H1 (cell line): Measurements from ENCODE around the gene CFAP74. TPM values are rescaled to one million over a fixed set of nuclear protein-coding genes. Genes with fewer than 3 reads are reported as not detected.
A peak's percentile ranks its signal among the peaks of the same experiment; 100 is the strongest.

Experiments
- CTCF ChIA-PET: fragments of 300-600 bp; sonication (Branson Sonifier 250); formaldehyde crosslinking; loops from one replicate; lab custom pipeline; 2021; ENCODE audit not compliant: partially characterized antibody; lab: Charles Lee
- POLR2A ChIA-PET: fragments of 300-600 bp; sonication (Branson Sonifier 250); formaldehyde crosslinking; loops from one replicate; lab custom pipeline; 2021; ENCODE audit warnings: inconsistent platforms; ENCODE audit not compliant: partially characterized antibody; lab: Charles Lee
- DNase-seq, 2 experiments: peaks; one replicate each; pipeline versions ENCODE4 v3.0.0 to v3.0.0-alpha.2; 2010 to 2022; ENCODE audit warnings: low spot score in 2 of 2, low read depth in 1 of 2, mixed read lengths in 1 of 2
- FAIRE-seq: peaks from 2 replicates; lab custom pipeline; 2011; peaks lifted over from hg19 to GRCh38; lab: Jason Lieb, UNC
- H2AFZ ChIP-seq: 2 replicates; pipeline ENCODE4 v1.8.1; 2012; ENCODE audit warnings: low read length, inconsistent platforms
- H2AK5ac ChIP-seq: 2 replicates; pipeline ENCODE4 v1.6.1; 2013; ENCODE audit warnings: low read depth, low read length
- H2BK120ac ChIP-seq: replicated peaks from 2 replicates; pipeline ENCODE3; 2013; ENCODE audit warnings: low read depth, low read length, inconsistent platforms
- H2BK12ac ChIP-seq: 2 replicates; pipeline ENCODE4 v1.6.1; 2013; ENCODE audit warnings: low read depth, low read length
- H2BK15ac ChIP-seq: 2 replicates; pipeline ENCODE4 v1.6.1; 2013; ENCODE audit warnings: low read length
- H2BK20ac ChIP-seq: 2 replicates; pipeline ENCODE4 v1.6.1; 2013; ENCODE audit warnings: low read length
- H2BK5ac ChIP-seq: 2 replicates; pipeline ENCODE4 v1.6.1; 2013; ENCODE audit warnings: low read depth, low read length
- H3K14ac ChIP-seq: 2 replicates; pipeline ENCODE4 v1.6.1; 2013; ENCODE audit warnings: inconsistent platforms; ENCODE audit not compliant: insufficient read length
- H3K18ac ChIP-seq: 2 replicates; pipeline ENCODE4 v1.6.1; 2013; ENCODE audit warnings: low read length; ENCODE audit errors: extremely low read depth
- H3K23ac ChIP-seq: 2 replicates; pipeline ENCODE4 v1.6.1; 2013; ENCODE audit warnings: inconsistent platforms; ENCODE audit not compliant: insufficient read length
- H3K23me2 ChIP-seq: 2 replicates; pipeline ENCODE4 v1.6.1; 2013; ENCODE audit warnings: low read depth, low read length
- H3K27ac ChIP-seq: 2 replicates; pipeline ENCODE4 v1.6.1; 2011; ENCODE audit warnings: low read depth, low read length, inconsistent platforms
- H3K27me3 ChIP-seq, 4 experiments: replicated peaks in 1 of 4; 1 replicate in 1 of 4; 2 replicates in 3 of 4; pipeline versions ENCODE4 v1.6.1 to v1.8.1; 2011 to 2013; ENCODE audit warnings: low read length in 3 of 4, mild to moderate bottlenecking in 3 of 4, inconsistent platforms in 2 of 4, mixed read lengths in 2 of 4, moderate library complexity in 1 of 4; ENCODE audit not compliant: control insufficient read depth in 3 of 4, insufficient read depth in 3 of 4; ENCODE audit errors: extremely low read depth in 1 of 4
- H3K36me3 ChIP-seq, 4 experiments: 2 replicates each; pipeline versions ENCODE4 v1.6.1 to v1.8.1; 2011 to 2013; ENCODE audit warnings: mild to moderate bottlenecking in 4 of 4, low read length in 3 of 4, moderate library complexity in 2 of 4, control low read depth in 1 of 4, inconsistent platforms in 1 of 4; ENCODE audit not compliant: insufficient read depth in 4 of 4, control insufficient read depth in 2 of 4
- H3K4ac ChIP-seq: replicated peaks from 2 replicates; pipeline ENCODE3; 2013; ENCODE audit warnings: low read length, low read depth, mixed read lengths, inconsistent platforms; ENCODE audit not compliant: insufficient read length
- H3K4me1 ChIP-seq, 4 experiments: replicated peaks in 1 of 4; 1 replicate in 1 of 4; 2 replicates in 3 of 4; pipeline versions ENCODE4 v1.6.1 to v1.8.1; 2011 to 2013; ENCODE audit warnings: low read length in 3 of 4, inconsistent platforms in 2 of 4, mixed read lengths in 1 of 4; ENCODE audit not compliant: insufficient read depth in 4 of 4, control insufficient read depth in 3 of 4
- H3K4me2 ChIP-seq, 2 experiments: 2 replicates each; pipeline versions ENCODE4 v1.6.1 to v1.8.1; 2011 to 2013; ENCODE audit warnings: low read depth in 2 of 2, low read length in 2 of 2, control low read depth in 1 of 2, inconsistent platforms in 1 of 2, mild to moderate bottlenecking in 1 of 2; ENCODE audit not compliant: insufficient read depth in 1 of 2
- H3K4me3 ChIP-seq, 4 experiments: fragments of 200-600, 300-600 bp in 1 of 4; sonication (generic), shearing (Covaris generic), sonication (Bioruptor Twin) in 1 of 4; 2 replicates each; pipeline versions ENCODE4 v1.5.1 to v1.8.1; 2011 to 2016; ENCODE audit warnings: low read length in 4 of 4, low read depth in 3 of 4, control low read depth in 2 of 4, inconsistent platforms in 2 of 4, mild to moderate bottlenecking in 2 of 4, mixed read lengths in 1 of 4, moderate library complexity in 1 of 4; ENCODE audit not compliant: insufficient read depth in 2 of 4; ENCODE audit errors: extremely low read depth in 1 of 4
- H3K56ac ChIP-seq: replicated peaks from 2 replicates; pipeline ENCODE3; 2013; ENCODE audit warnings: low read depth, mild to moderate bottlenecking, mixed read lengths, low read length, inconsistent platforms; ENCODE audit not compliant: insufficient read length
- H3K79me1 ChIP-seq: 2 replicates; pipeline ENCODE4 v1.6.1; 2013; ENCODE audit warnings: low read depth, low read length, control low read depth
- H3K79me2 ChIP-seq, 2 experiments: 2 replicates each; pipeline versions ENCODE4 v1.6.1 to v1.8.1; 2012 to 2013; ENCODE audit warnings: low read length in 2 of 2, mild to moderate bottlenecking in 2 of 2, inconsistent platforms in 1 of 2; ENCODE audit not compliant: insufficient read depth in 2 of 2, control insufficient read depth in 1 of 2
- H3K9ac ChIP-seq, 4 experiments: replicated peaks in 1 of 4; 1 replicate in 1 of 4; 2 replicates in 3 of 4; pipeline versions ENCODE4 v1.6.1 to v1.8.1; 2011 to 2013; ENCODE audit warnings: low read depth in 3 of 4, low read length in 3 of 4, control low read depth in 2 of 4, mild to moderate bottlenecking in 2 of 4, moderate library complexity in 2 of 4, inconsistent platforms in 1 of 4; ENCODE audit errors: extremely low read depth in 1 of 4
- H3K9me3 ChIP-seq, 2 experiments: 2 replicates each; pipeline versions ENCODE4 v1.6.1 to v1.8.1; 2012 to 2013; ENCODE audit warnings: mild to moderate bottlenecking in 2 of 2, moderate library complexity in 2 of 2, control low read depth in 1 of 2, inconsistent platforms in 1 of 2, low read depth in 1 of 2, low read length in 1 of 2, mixed read lengths in 1 of 2; ENCODE audit not compliant: insufficient read depth in 2 of 2
- H4K20me1 ChIP-seq, 2 experiments: replicated peaks in 1 of 2; 2 replicates each; pipeline versions ENCODE3 to v1.8.1; 2011 to 2013; ENCODE audit warnings: inconsistent platforms in 2 of 2, low read length in 2 of 2, mild to moderate bottlenecking in 1 of 2; ENCODE audit not compliant: insufficient read depth in 2 of 2, control insufficient read depth in 1 of 2
- H4K5ac ChIP-seq: 2 replicates; pipeline ENCODE4 v1.6.1; 2013; ENCODE audit warnings: low read length, low read depth, mixed read lengths, inconsistent platforms; ENCODE audit not compliant: insufficient read length
- H4K8ac ChIP-seq: 2 replicates; pipeline ENCODE4 v1.8.0; 2013; ENCODE audit warnings: mild to moderate bottlenecking, moderate library complexity, low read length, inconsistent platforms; ENCODE audit not compliant: insufficient read depth; ENCODE audit errors: extremely low read depth
- H4K91ac ChIP-seq: replicated peaks from 2 replicates; pipeline ENCODE3; 2013; ENCODE audit warnings: low read length, mixed read lengths, inconsistent platforms; ENCODE audit not compliant: insufficient read length
- CEBPB ChIP-seq: IDR thresholded peaks from 2 replicates; pipeline ENCODE4 v1.6.1; 2012; ENCODE audit warnings: low read depth, low read length
- CHD1 ChIP-seq: IDR thresholded peaks from 2 replicates; pipeline ENCODE4 v1.6.1; 2012; ENCODE audit warnings: low read depth, low read length, improper control_type of control experiment
- CTCF ChIP-seq, 3 experiments: IDR thresholded peaks; 1 replicate in 2 of 3; 2 replicates in 1 of 3; pipeline versions ENCODE4 v1.5.1 to v1.6.1; 2011; ENCODE audit warnings: low read length in 3 of 3, mild to moderate bottlenecking in 3 of 3, inconsistent platforms in 2 of 3, low read depth in 1 of 3, moderate library complexity in 1 of 3; ENCODE audit not compliant: insufficient read depth in 1 of 3; ENCODE audit errors: control extremely low read depth in 1 of 3
- E2F6 ChIP-seq: IDR thresholded peaks from 2 replicates; pipeline ENCODE4 v1.6.1; 2012; ENCODE audit warnings: inconsistent platforms
- NANOG ChIP-seq: IDR thresholded peaks from 2 replicates; pipeline ENCODE4 v1.6.1; 2011; ENCODE audit warnings: low read length, low read depth, mild to moderate bottlenecking, inconsistent platforms; ENCODE audit not compliant: insufficient read depth, poor library complexity, severe bottlenecking
- POLR2A ChIP-seq, 2 experiments: IDR thresholded peaks; 1 replicate in 1 of 2; 2 replicates in 1 of 2; pipeline ENCODE4 v1.6.1; 2011; ENCODE audit warnings: low read depth in 2 of 2, low read length in 2 of 2, mild to moderate bottlenecking in 2 of 2; ENCODE audit errors: control extremely low read depth in 1 of 2
- POLR2AphosphoS5 ChIP-seq: IDR thresholded peaks from 2 replicates; pipeline ENCODE4 v1.6.1; 2011; ENCODE audit warnings: low read depth, low read length
- SIRT6 ChIP-seq: IDR thresholded peaks from one replicate; pipeline ENCODE4 v1.7.1; 2012; ENCODE audit warnings: low read length, inconsistent platforms
- SP2 ChIP-seq: IDR thresholded peaks from 2 replicates; pipeline ENCODE4 v1.6.1; 2012; ENCODE audit warnings: mild to moderate bottlenecking, low read length, inconsistent platforms
- SP4 ChIP-seq: IDR thresholded peaks from 2 replicates; pipeline ENCODE4 v1.6.1; 2012; ENCODE audit warnings: low read length, inconsistent platforms
- WGBS, 2 experiments: shearing (Covaris generic) in 1 of 2; methylation state at CpG; one replicate each; pipeline versions ENCODE4 v1.1.6 to v1.1.7; 2013 to 2015; ENCODE audit warnings: low lambda C conversion rate in 2 of 2, mixed read lengths in 2 of 2, inconsistent platforms in 1 of 2, low coverage in 1 of 2, missing lambda C conversion rate in 1 of 2; ENCODE audit not compliant: insufficient replicate concordance in 2 of 2, insufficient coverage in 1 of 2, insufficient read length in 1 of 2; ENCODE audit errors: extremely low coverage in 1 of 2, missing lambda C conversion rate in 1 of 2; 5-methylcytosine and 5-hydroxymethylcytosine counted together
- polyA plus RNA-seq, 7 experiments: library from polyadenylated mRNA; depleted of rRNA in 3 of 7; stranded (reverse) in 5 of 7; unstranded in 2 of 7; fragments of >200 nt in 5 of 7; fragments of 200-250 nt in 2 of 7; gene quantifications; 1 replicate in 5 of 7; 2 replicates in 1 of 7; 4 replicates in 1 of 7; pipeline versions ENCODE4 v1.2.1 to v1.2.3, GENCODE V29; 2011 to 2013; ENCODE audit warnings: missing spikeins in 2 of 7, mixed read lengths in 2 of 7
- total RNA-seq: library from RNA; stranded (reverse); fragmentation: NEBNext Ultra II Directional; extraction: Animal tissue kit (Norgen Biotek cat#: 25700); gene quantifications from 2 replicates; pipeline ENCODE4 v1.2.1, GENCODE V29; 2021
- TF ChIP-seq, protein P1 (sequence below): IDR thresholded peaks from 2 replicates; pipeline ENCODE4 v1.6.1; 2011; ENCODE audit warnings: low read depth, mild to moderate bottlenecking, low read length; ENCODE audit not compliant: insufficient read depth

Gene CFAP74
- total and polyA plus RNA-seq, 2 of the 8 experiments (the other 6 are each of a cell fraction or from before 2014, with no cell fraction given), result 0.09 to 0.20 TPM

DNA sequence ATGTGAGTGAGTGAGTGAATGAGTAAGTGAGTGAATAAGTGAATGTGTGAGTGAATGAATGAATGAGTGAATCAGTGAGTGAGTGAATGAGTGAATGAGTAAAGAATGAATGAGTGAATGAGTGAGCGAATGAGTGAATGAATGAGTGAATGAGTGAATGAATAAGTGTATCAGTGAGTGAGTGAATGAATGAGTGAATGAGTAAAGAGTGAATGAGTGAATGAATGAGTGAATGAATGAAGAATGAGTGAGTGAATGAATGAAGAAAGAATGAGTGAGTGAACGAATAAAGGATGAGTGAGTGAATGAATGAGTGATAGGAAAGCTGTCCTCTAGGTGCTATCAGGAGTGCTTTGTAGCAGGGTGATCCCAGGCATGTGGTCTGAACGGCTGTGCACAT is 35.7 kb downstream of the CFAP74 start:
- no peaks in the 10 kb centered on the region for H3K79me2 ChIP-seq
- no peak overlapping the region for H2BK120ac ChIP-seq
- FAIRE-seq (no peak), DNase-seq (no peak)
- peaks cover 6 to 10% of the 10 kb centered on the region in 2 experiments; a peak in 2 of 4 replicates for H3K9me3 ChIP-seq
- no peaks in the 10 kb centered on the region; a peak in 1 of 8 replicates for H3K36me3 ChIP-seq
- no peak overlapping the region for H3K56ac ChIP-seq
- POLR2A ChIA-PET, result interaction anchor here (1.0 kb wide), 1 partner anchor 25 kb away, joined by 3 read pairs; no protein-coding TSS in a partner anchor
- no peak overlapping the region for H4K91ac ChIP-seq
- H2BK12ac ChIP-seq, result 0 out of 2 replicates have a peak overlapping the region, but pooled peaks have one; percentile 23
- H3K23ac ChIP-seq, result no peak overlapping the region
- no peak overlapping the region for H2BK20ac ChIP-seq
- no peak overlapping the region for H3K4me3 ChIP-seq
- no peak overlapping the region for H3K18ac ChIP-seq
- no peaks in the 10 kb centered on the region; the same call in 1 of the 2 replicates for H3K23me2 ChIP-seq
- no peak overlapping the region for H4K8ac ChIP-seq
- no peaks in the 10 kb centered on the region for H3K27me3 ChIP-seq
- 88 to 100% methylated on average over 2 to 3 of the region's 3 CpGs for WGBS, 2 experiments
- H3K4ac ChIP-seq, result no peak overlapping the region
- no peak overlapping the region for H2AK5ac ChIP-seq
- 0 out of 2 replicates have a peak overlapping the region, but pooled peaks have one; percentile 10 for H2BK15ac ChIP-seq
- CTCF ChIA-PET, result interaction anchor here (1.4 to 15.6 kb wide), 5 partner anchors 7 to 75 kb away, joined by 7 to 249 read pairs (median 19); no protein-coding TSS in a partner anchor
- peaks cover 5% of the 10 kb centered on the region for H3K79me1 ChIP-seq
- no peak overlapping the region for H3K14ac ChIP-seq
- peaks cover 0 to 10% of the 10 kb centered on the region in 2 experiments for H4K20me1 ChIP-seq
- H2BK5ac ChIP-seq, result no peak overlapping the region
- no peak overlapping the region for H4K5ac ChIP-seq
- H2AFZ ChIP-seq, result no peak overlapping the region
- no peak overlapping the region for H3K9ac ChIP-seq
- no peak overlapping the region for H3K27ac ChIP-seq
- no peaks in the 10 kb centered on the region for H3K4me1 ChIP-seq
- H3K4me2 ChIP-seq, result no peak overlapping the region
- TF ChIP-seq NANOG, result no peak
- TF ChIP-seq SP2, result no peak
- no peak for TF ChIP-seq POLR2A (IDR thresholded peaks at IDR 0.05; ENCODE audit: control extremely low read depth in 1 of 2, low read depth in 2 of 2, low read length in 2 of 2)
- TF ChIP-seq POLR2AphosphoS5, result no peak
- TF ChIP-seq E2F6, result no peak
- no peak for TF ChIP-seq CEBPB
- TF ChIP-seq SIRT6, result no peak
- no peak for TF ChIP-seq CTCF (IDR thresholded peaks at IDR 0.05; ENCODE audit: control extremely low read depth in 1 of 3, insufficient read depth in 1 of 3, low read depth in 1 of 3, low read length in 3 of 3)
- no peak for TF ChIP-seq SP4
- TF ChIP-seq, protein P1, sequence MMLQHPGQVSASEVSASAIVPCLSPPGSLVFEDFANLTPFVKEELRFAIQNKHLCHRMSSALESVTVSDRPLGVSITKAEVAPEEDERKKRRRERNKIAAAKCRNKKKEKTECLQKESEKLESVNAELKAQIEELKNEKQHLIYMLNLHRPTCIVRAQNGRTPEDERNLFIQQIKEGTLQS, result no peak
- TF ChIP-seq CHD1, result no peak
